NCI-H1694 (cell line): Measurements from ENCODE around the gene RPS19BP1.

Experiments
- DNase-seq: peaks from one replicate; lab custom pipeline; 2025; lab: John Stamatoyannopoulos, UW

RPS19BP1 gene, protein sequence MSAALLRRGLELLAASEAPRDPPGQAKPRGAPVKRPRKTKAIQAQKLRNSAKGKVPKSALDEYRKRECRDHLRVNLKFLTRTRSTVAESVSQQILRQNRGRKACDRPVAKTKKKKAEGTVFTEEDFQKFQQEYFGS

DNA sequence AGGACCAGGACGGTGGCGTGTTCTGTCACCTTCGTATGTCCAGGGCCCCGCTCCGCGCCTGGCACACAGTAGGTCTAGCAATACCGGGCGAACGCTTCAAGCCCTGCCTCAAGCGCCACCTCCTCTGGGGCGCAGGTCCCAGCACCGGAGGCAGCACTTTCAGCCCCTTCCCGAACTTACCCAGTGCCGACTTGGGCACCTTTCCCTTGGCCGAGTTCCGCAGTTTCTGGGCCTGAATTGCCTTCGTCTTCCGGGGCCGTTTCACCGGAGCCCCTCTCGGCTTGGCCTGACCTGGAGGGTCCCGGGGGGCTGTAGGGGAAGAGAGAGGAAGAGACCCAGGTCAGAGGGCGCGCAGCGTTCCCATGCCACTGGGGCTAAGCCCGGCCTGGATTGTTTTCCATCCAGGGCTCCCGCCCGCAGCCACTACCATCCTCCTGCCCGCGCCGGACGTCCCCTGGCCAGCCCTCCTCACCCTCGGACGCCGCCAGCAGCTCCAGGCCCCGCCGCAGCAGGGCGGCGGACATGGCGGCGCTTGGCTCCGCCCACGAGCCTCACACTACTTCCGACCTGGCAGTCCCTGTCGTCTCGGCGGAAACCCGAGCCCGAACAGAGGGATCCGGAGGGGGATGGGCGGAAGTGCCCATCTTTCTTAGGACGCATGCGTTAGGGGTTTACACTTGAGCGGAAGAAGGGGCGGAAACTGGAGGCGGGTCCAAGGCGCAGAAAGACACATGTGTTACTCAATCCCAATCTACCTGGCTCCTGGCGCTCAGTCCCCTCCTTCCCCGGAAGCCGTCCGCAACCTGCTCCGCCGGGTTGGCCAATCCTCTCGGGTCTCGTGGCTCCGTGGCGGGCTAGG lies at the start of gene RPS19BP1:
Gene RPS19BP1, minus strand, starts transcription at position 534 of the 859 bp plus-strand sequence. Its CDS starts 10 bp downstream, at position 524.
- DNase-seq = peak; percentile 100

DNA sequence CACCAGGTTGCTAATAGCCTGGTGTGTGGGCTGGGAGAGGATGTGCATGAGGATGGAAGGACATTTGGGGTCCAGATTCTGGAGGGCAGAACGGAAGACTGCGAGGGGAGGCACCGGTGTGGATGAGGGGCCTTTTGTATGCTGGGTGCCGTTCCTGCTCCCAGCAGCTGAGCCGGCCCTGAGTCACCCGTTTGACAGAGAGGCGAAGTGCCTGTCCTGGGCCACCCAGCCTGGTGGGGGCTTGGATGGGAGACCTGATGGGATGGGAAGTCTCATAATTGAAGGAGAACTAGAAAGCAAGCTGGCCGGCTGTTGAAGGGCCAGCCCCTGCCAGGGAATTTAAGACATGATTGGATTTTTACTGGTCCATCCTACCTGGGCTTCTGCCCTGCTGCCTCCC lies 48.8 kb upstream of the RPS19BP1 start:
- DNase-seq = no peak

DNA sequence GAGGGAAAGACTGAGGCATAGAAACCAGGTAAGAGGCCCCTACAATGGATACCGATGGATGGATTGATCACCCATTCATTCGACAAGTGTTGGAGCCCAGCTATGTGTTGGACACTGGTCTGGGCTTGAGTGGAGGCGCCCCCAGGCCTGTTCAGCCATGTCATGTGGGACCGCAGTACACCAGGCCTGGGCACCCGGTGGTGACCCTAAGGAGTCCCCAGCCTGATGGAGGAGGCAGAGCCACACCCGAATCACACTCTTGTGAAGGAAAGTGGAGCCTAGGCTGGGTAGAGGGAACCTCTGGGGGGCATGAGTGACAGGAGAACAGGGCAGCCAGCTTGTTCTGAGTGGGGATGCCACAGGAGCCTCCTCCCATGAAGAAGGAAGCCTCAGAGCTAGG lies 48.2 kb upstream of the RPS19BP1 start:
- no peak for DNase-seq

DNA sequence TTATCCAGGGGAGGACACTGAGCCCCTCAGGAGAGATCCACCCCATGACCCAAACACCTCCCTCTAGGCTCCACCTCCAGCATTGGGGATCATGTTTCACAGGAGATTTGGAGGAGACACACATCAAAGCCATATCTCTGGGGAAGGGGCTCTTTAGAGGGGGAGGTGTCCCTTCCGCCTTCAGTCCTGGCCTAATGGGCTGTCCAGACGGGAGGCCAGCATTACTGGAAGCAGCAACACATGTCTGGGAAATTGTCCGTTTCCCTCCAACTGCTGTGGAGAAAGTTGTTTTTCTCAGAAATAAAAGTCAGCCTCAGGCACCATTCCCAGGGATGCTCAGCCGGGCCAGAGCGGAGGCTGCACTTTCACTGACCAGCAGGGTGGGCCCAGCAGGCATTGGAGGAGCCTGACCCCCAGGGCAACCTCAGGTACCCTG lies 47.5 kb upstream of the RPS19BP1 start:
- no peak for DNase-seq

DNA sequence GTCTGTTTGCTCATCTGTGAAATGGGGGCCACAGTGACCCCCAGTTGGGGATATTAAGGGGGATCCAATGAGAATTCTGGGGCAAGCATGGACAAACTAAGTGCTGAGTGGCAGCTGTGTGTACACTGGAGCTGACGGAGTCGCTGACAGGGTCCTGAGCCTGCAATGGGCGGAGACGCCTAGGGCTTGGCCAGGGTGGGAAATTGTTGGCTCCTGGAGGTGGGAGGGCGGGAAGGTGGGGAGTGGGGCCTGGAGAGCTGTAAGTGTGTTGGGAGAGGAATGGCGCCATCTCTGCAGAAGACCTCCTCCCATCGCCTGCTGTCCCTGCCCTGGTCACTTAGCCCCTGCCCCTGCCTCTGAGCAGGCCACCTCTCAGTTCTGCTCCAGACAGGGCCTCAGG lies 45.4 kb upstream of the RPS19BP1 start:
- DNase-seq = no peak

DNA sequence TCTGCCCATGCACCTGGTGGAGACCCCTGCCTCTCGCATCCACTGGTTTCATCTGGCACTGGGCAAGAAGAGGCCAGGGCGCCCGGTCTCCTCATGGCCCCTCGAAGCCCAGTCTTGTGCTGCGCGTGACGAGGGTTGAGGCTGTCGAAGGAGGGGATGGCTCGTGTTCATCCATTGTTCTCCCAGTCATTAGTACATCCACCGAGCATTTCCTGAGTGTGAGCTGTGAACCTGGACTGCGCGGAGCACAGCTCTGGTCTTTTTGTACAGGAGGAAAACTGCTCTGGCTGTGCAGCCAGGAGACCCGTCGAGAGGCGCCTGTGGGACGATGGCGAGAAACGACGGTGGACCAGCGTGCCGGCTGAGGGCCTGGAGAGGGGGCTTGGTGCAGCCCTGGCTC lies 44.8 kb upstream of the RPS19BP1 start:
- DNase-seq = no peak

DNA sequence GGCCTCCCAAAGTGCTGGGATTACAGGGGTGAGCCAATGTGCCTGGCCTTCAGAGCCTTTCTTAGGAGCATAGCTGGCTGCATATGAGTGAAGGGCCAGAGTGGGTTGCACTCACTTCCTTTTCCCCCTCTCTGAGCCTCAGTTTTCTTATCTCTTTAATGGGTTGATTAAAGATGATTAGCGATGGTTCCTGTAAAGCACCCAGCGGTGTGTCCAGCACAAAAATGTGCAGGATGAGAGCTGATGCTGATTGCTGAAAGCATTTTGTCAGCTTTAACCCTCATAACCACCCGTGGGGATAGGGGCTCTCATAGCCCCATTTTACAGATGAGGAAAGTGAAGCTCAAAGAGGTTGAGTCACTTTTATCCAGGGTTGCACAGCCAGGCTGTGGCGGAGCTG lies 43.5 kb upstream of the RPS19BP1 start:
- DNase-seq = no peak

DNA sequence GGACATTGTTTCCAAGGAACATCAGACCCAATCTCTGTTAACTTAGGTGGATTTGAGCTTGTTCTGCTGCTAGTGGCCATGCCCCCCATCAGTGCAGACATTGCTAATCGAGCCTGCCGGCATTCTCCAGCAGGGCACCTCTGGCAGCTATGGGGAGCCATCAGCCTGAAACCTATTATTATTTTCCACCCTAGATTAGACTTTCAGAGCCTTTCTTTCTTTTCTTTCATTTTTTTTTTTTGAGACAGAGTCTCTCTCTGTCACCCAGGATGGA lies 42.9 kb upstream of the RPS19BP1 start:
- no peak for DNase-seq

DNA sequence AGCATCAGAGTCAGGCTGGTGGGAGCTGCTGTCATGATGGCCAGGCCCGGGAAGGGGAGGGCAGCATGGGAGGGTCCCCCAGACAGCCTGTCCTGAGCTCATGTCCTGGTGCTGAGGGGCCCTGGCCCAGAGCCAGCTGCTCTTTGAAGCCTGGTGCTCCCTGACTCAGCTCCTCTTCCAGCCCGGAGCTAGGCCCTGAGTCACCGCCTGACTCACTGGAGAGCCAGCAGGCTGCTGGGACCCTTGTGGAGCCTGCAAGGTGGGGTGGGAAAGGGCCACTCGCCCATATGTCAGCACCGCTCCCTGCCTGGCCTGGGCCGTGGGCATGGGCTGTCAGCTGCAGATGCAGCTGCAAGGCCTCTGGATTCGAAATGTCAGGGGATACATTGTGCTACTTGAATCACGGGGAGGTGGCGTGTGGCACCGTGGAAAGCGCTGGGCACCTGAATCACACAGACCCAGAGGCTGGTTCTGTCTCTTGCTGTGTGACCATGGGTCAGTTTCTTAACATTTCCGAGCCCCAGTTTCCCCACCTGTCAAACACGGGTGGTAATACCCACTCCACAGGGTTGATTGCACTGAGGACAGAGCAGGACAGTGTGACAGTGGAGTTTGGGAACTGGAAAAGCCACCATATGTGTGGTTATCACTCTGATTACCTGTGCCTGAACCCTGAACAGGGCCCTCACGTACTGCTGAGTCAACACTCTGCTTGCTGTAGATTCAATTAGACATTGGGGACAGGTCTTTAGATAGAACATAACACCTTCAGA lies 42.4 kb upstream of the RPS19BP1 start:
- no peak for DNase-seq

DNA sequence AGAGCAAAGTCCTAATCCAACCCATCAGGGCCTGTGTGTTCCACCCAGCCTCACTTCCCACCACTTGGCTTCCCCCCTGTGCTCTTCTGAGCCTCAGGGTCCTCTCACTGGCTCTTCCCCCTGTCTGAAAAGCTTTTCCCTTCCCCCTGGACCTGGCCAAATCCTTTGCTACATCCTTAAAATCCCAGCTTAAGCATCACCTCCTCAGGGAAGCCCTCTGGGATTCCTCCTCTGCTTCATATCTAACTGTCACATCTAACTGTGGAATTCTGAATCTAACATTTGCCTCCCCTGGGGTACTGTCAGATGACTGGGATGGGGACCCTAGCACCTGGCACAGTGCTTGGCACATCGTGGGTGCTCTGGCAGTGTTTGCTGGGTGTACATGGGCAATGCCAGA lies 39.0 kb upstream of the RPS19BP1 start:
- no peak for DNase-seq

DNA sequence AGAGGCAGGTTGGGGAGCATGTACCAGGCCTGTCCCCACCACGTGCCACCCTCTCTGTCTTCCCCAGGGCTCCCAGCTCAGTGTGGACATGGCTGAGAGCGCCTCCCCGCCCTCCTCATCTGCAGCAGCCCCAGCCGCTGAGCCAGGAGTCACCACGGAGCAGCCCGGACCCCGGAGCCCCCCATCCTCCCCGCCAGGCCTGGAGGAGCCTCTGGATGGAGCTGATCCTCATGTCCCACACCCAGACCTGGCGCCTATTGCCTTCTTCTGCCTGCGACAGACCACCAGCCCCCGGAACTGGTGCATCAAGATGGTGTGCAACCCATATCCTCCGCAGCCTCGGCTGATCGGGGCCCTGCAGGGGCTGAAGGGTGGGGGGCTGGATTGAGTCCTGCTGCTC lies 38.1 kb upstream of the RPS19BP1 start, which contains the start of gene CACNA1I:
Gene CACNA1I, plus strand, starts transcription at position 89 of the 400 bp plus-strand sequence. Its CDS starts 0 bp downstream, at position 89.
- no peak for DNase-seq

DNA sequence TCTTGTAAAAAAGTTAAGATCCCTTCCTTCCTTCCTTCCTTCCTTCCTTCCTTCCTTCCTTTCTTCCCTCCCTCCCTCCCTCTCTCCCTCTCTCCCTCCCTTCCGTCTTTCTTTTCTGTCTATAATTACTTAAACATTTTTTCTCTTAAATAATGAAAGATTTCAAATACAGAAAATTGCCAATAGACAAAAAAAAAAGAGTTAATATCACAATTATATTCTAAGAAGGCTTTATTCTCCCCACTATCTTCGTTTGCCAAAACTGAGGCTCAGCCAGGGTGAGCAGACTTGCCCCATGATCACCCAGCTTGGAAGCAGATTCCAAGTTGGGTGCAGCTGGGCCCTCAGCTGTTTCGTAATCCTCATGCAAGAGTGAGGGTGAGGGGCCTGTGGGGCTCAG lies 37.7 kb upstream of the RPS19BP1 start:
- no peak for DNase-seq

DNA sequence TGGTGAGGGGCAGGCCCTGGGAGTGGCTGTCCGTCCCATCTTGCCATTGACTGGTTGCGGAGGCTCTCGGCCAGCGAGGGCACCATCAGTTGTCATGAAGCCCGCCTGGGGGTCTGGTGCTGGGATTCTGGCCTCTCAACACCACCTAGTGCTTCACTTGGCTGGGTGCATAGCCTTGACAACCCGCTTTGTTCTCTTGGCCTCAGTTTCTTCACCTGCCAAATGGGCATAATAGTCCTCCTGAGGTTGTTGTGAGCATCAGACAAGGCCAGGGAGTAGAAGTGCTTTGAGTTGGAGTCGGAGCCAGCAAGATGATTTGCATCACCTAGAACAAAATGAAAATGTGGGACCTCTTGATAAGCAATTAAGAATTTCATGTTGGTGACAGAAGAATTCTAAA lies 36.5 kb upstream of the RPS19BP1 start:
- DNase-seq = no peak

DNA sequence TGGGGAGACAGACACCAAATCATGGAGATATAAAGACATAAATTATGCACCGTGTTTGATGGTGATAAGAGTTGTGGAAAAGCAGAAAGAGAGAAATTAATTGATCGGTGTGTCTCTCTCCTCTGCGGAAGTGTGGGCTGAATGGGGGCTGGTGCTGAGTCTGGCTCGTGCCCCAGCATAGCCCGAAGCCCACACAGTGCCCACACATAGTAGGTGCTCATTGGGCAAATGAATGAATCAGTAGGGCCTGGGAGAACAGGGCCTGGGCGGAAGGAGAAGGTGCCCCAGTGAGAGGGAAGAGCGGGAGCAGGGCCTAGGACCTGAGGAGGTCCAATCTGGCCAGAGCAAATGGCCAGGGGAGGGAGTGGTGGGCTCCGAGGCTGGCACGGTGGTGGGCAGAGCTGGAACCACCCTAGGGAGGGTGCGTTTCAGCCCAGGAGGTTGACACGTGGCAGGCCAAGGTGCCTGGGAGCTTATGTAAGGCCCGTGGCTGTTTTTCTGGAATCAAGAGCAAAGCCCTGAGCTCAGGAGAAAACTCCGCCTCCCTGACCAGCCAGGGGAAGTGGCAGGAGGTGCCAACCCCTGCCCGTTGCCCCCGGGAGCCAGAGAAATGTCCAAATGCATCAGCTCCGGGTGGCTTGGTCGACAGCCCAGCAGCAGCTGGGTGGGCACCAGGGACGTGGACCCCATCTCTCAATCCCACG lies 35.9 kb upstream of the RPS19BP1 start:
- no peak for DNase-seq

DNA sequence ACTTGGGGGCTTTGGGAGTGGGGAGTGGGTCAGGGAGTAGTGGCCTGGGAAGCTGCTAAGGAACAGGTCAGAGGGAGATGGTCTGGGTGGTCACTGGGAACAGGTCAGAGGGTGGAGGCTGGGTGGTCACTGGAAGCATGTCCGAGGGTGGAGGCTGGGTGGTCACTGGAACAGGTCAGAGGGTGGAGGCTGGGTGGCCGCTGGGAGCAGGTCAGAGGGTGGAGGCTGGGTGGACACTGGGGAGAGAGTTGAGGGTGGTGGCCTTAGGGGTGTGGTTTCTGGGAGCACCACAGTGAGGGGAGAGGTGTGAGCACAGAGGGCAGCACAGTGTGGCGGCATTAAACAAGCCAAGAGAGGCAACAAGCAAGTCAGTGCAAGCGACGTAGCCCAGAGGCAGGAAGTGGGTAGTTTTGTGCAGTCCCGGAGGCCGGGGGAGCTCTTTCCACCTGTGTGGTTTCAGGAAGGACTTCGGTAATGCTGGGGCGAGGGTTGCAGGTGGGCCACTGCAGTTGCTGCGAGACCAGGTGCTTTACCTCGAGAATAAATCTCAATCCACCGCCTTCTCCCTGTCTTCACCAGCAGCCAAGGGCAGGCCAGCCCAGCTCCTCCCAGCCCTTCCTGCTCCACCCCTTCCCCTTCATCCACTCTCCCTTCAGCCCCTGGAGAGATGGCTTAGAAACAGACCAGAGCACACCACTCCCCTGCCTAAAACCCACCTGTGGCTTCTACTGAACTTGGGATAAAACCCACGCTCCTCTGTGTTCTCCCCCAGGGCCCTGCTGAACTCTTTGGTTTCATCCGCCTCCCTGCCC lies 34.8 kb upstream of the RPS19BP1 start:
- DNase-seq = no peak

DNA sequence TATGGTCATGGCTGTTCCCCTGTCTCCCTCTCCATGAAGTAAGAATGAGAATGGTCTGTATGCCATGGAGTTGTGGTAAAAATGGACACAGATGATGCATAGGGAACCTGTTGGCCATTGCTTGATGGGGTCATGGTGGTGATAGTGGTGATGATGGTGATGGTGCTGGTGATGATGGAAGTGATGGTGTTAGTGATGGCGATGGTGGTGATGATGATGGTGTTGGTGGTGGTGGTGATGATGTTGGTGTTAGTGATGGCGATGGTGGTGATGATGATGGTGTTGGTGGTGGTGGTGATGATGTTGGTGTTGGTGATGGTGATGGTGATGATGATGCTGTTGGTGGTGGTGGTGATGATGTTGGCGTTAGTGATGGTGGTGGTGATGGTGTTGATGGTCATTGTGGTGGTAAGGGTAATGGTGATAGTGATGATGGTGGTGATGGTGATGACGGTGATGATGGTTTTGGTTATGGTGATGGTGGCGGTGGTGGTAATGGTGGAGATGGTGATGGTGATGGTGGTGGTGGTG lies 32.9 kb upstream of the RPS19BP1 start:
- DNase-seq = no peak

DNA sequence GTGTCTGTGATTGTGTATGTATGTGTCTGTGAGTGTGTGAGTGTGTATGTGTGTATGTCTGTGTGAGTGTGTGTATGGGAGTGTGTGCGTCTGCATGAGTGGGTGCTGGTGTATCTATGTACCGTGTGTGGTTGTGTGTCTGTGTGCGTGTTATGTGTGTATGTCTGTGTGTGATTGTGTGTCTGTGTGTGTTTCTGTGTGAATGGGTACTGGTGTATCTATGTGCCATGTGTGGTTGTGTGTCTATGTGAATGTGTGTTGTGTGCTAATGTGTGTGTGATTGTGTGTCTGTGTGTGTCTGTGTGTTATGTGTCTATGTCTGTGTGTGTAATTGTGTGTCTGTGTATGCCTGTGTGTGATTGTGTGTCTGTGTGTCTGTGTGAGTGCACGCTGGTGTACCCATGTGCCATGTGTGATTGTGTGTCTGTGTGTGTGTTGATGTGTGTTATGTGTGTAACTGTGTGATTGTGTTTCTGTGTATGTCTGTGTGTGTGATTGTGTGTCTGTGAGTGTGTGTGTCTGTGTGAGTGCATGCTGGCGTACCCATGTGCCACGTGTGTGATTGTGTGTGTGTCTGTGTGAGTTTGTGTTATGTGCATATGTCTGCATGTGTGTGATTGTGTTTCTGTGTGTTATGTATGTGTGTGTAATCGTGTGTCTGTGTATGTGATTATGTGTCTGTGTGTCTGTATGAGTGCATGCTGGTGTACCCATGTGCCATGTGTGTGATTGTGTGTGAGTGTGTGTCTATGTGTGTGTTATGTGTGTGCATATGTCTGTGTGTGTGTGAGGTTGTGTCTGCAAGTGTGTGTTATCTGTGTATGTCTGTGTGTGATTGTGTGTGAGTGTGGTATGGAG lies 31.3 kb upstream of the RPS19BP1 start:
- no peak for DNase-seq

DNA sequence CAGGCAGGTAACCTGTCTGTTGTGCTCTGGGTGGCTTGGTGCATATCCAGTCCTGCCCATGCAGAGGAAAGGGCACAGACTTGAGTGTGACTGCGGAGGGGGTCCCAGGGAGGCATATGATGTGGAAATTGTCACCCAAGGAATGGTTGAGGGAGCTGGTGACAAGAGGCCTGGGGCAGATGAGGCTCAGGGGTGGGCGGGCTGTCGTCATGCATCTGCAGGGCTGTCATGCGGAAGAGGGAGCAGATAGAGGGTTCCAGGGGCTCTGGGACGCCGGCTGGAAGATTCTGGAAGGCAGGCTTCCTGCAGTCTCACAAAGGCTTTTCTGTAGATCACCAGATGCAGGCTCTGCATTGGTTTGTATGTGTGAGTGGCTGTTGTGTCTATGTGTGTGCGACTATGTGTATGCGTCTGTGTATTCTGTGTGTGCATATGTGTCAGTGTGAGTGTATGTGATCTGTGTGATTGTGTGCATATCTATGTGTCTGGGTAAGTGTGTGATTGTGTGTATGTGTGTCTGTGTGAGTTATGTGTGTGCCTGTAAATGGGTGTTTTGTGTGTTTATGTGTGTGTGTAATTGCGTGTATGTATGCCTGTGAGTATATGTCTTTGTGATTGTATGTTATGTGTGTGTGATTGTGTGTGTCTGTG lies 30.4 kb upstream of the RPS19BP1 start:
- DNase-seq = no peak

DNA sequence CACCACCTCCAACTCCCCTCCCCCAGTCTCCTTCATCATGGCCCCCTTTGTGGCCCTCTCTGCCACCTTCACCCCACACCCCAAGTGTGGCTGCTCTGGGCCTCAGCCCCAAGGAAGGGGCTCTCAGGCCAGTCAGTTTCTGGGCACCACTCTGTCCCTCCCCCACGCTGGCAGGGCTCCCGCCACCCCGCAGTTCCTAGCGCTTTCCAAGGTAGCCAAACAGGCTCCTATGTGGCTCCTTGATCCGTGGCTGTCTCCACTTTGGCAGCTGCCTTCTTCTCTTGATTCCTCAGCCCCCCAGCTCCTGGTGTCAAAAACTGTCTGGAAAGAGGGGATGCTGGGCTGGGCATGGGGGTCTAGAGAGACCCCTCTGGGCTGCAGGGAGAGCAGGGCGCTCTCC lies 27.6 kb upstream of the RPS19BP1 start:
- no peak for DNase-seq
